H54 (cell line): ENCODE results near the gene IREB2.

Experiments
- DNase-seq: peaks from one replicate; pipeline ENCODE4 v3.0.0; 2011; ENCODE audit warnings: low spot score, mixed read lengths; ENCODE audit not compliant: insufficient read length
- FAIRE-seq: peaks from 3 replicates; lab custom pipeline; 2011; peaks lifted over from hg19 to GRCh38; lab: Jason Lieb, UNC
- POLR2A ChIP-seq: IDR thresholded peaks from 2 replicates; pipeline ENCODE4 v1.6.1; 2011; ENCODE audit warnings: low read depth, mild to moderate bottlenecking, low read length

The IREB2 gene

DNA sequence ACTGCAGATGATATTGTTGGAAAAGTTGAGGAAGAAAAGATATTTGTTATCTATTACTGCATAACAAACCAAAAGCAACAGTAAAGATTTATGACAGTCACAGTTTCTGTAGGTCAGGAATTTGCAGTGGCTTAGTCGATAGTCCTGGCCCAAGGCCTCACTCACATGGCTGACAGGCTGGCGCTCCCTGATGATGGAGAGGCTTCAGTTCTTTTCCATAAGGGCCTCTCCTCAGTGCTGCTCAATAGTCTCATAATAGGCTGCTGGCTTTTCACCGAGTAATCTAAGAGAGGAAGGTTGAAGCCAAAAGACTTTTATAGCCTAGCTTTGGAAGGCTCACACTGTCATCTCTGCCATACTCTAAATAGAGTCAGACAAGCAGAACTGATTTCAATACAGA lies 17.7 kb downstream of the IREB2 start:
- DNase-seq (no peak), FAIRE-seq (no peak)
- no peak for TF ChIP-seq POLR2A

DNA sequence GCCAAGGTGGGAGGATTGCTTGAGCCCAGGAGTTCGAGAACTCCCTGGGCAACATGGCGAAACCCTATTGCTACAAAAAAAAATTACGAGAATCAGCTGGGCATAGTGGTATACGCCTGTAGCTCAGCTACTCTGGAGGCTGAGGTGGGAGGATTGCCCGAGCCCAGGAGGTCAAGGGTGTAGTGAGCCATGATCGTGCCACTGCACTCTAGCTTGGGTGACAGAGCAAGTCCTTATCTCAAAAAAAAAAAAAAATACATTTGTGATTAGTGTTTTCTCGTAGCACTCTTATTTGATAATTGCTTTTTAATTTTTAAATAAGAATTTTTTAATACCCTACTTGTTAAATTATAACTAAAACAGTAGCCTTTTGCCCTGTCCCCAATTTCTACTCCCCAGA lies 18.4 kb downstream of the IREB2 start:
- no peak for TF ChIP-seq POLR2A
- DNase-seq (no peak), FAIRE-seq (no peak)

DNA sequence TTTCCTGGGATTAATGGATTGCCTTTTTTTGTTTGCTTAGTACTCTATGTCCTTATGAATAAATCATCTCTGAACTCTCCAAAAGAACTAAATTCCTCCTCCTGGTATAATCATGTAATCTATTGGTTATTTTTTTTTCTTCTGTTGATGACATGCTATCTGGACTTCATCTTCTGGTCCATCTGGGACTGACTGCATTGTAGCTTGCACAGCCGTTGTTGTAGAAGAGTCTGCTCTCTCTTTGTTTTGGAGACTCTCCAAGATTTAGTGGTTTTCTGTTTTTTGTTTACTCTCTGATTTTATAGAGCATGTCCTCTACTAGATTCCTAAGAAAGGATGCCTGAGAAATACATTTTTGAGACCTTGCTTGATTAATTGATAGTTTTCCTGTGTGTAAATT lies 19.1 kb downstream of the IREB2 start:
- peak; percentile 74 for FAIRE-seq
- no peak for TF ChIP-seq POLR2A

DNA sequence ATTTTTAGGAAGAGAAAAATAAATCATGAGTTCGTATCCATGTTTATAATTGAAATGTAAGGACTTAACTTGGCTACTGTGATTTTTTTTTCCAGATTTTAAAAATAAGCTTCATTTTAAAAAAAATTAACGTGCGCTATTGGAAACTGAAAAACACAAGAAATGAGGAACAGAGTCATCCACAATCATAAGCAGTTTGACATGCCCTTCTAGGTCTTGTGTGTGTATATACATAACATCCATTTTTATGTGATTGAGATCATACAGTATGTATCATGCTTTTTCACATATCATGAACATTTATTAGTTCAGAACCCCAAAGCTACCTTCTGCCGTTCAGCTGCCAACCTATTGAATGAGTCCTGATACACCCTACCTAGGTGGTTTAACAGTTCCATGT lies 22.7 kb downstream of the IREB2 start:
- DNase-seq: no peak
- FAIRE-seq: no peak
- no peak for TF ChIP-seq POLR2A

More for the DNA sequence above, 19.1 kb downstream of the IREB2 start:
- no peak for DNase-seq

DNA sequence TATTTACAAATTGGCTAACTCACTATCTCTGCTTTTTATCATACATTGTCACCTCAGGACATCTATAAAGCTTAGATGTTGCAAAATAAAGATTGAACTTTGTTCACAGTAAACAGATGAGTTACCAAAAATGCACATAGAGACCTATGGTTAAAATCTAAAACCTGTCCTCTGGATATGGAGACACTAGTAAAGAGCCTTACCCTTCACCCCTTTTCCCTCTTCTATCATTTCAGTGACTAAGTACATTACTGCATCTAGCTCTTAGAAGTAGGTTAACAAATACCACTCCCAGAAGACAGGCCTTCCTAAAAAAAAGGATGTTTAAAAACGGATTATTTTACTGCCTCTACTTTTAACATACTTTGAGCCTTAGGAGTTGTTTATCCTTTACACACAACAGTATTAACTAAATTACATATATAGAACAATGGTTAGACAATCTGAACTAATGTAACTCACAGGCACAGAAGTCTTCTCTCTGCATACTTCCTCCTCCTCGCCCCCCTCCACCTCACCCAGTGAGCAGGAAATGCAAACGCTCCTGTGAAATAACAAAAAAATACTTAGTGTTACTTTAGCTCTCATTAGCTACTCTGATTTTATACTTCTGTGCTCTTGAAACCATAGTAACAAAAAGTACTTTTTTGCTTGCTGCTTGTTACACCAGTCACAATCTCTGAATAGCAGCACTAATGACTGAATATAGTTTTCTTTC lies 23.3 kb downstream of the IREB2 start:
- TF ChIP-seq POLR2A: no peak
- FAIRE-seq (no peak), DNase-seq (no peak)

DNA sequence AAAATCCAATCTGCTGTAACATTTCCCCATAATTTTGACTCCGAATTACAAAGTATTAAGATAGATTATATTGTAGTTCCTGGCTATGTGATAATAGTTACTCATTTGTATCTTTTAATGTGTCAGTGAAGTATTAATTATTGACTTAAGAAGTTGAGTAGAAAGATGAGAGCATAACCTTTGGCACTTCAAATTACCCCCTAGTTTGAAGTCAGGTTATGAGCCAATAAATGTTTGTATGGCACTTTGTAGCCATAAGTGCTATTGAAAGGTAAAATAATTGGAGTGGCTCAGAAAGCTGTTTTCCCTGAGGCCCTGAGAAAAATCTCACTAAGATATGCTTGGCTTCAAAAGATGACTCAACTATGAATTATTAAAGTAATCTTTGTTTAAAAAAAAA lies 31.0 kb downstream of the IREB2 start:
- no peak for TF ChIP-seq POLR2A
- FAIRE-seq: no peak
- DNase-seq: no peak

DNA sequence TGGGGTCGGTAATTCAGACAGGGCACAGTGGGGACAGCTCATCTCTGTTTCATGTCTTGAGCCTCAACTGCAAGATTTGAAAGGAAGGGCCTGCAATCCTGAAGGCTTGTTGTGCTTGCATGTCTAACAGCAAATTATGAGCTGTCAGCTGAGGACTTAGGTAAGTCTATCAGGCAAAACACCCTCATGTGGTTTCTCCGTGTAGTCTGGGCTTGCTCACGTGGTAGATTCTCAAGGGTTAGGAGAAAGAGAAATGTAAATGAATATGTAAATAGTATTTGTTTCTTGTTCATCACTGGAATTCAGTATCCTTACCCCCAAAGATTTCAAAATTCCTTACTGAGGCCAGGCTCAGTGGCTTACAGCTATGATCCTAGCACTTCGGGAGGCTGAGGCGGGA lies 39.3 kb downstream of the IREB2 start:
- DNase-seq (no peak), FAIRE-seq (no peak)
- TF ChIP-seq POLR2A: no peak

DNA sequence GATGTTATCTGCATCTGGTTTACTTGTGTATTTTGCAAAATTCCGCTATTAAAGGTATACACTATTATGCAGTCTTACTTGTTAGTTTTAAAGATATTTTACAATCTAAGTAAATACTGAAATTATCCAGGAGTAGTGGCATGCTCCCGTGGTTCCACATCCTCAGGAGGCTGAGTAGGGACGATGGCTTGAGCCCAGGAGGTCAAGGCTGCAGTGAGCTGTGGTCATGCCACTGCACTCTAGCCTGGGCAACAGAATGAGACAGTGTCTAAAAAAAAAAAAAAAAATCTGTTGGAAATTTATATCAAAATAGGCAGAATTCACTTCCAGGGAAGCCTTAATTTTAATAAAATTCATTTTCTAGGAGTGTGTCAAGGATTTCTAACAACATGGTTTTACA lies 41.6 kb downstream of the IREB2 start:
- TF ChIP-seq POLR2A: no peak
- DNase-seq (no peak), FAIRE-seq (no peak)

DNA sequence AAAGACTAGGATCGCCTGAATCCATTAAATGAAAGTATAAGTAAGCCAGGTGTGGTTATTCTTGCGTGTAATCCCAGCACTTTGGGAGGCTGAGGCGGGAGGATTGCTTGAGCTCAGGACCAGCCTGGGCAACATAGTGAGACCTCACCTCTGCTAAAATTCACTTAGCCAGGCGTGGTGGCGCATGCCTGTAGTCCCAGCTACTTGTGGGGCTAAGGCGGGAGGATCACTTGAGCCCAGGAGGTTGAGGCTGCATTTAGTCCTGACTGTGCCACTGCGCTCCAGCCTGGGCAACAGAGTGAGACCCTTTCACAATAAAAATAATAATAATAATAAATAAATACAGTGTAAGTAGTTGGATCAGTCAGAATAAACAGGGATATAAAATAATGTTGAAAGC lies 43.9 kb downstream of the IREB2 start:
- DNase-seq (no peak), FAIRE-seq (no peak)
- no peak for TF ChIP-seq POLR2A

DNA sequence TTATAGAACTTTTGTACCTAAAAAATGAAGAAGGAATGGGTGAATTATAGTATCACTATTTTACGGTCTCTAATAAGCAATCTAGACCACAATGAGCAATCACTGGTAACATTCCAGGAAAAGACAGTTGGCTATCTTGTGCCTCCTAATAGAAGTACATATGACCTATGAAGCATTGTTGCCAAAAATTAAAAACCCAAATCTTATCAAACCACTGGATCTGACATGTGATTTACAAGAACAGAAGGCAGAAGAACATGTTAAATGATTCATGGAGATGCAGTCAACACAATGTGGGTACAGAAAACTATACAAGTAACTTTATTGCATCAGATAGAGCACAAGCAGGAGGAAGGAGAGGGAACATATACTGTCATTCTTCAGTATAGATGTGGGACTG lies 54.9 kb downstream of the IREB2 start:
- no peak for TF ChIP-seq POLR2A
- no peak for DNase-seq
- no peak for FAIRE-seq

DNA sequence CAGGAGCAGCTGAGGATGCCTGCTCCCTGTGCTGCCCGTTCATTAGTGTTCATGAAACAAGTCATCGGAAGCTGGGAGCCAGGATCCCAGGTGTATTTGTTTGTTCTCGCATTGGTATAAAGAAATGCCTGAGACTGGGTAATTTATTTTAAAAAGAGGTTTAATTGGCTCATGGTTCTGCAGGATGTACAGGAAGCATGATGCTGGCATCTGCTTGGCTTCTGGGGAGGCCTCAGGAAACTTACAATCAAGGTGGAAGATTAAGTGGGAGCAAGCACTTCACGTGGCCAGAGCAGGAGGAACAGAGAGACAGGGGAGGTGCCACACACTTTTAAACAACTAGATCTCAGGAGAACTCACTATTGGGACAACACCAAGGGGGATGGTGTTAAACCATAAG lies 63.8 kb downstream of the IREB2 start:
- no peak for TF ChIP-seq POLR2A
- FAIRE-seq (no peak), DNase-seq (no peak)

DNA sequence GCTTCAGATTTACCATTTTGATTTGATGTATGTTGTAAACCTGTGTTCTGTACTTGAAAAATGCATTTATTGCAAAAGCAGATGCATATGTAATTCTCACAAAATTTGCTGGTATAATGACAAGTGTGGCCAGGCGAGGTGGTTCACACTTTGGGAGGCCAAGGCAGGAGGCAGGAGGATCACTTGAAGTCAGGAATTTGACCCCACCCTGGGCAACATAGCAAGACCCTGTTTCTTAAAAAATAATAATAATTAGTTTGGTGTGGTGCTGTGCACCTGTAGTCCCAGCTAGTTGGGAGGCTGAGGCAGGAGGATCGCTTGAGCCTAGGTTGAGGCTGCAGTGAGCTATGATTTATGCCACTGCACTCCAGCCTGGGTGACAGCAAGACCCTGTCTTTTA lies 64.6 kb downstream of the IREB2 start:
- no peak for DNase-seq
- FAIRE-seq: no peak
- TF ChIP-seq POLR2A: no peak

DNA sequence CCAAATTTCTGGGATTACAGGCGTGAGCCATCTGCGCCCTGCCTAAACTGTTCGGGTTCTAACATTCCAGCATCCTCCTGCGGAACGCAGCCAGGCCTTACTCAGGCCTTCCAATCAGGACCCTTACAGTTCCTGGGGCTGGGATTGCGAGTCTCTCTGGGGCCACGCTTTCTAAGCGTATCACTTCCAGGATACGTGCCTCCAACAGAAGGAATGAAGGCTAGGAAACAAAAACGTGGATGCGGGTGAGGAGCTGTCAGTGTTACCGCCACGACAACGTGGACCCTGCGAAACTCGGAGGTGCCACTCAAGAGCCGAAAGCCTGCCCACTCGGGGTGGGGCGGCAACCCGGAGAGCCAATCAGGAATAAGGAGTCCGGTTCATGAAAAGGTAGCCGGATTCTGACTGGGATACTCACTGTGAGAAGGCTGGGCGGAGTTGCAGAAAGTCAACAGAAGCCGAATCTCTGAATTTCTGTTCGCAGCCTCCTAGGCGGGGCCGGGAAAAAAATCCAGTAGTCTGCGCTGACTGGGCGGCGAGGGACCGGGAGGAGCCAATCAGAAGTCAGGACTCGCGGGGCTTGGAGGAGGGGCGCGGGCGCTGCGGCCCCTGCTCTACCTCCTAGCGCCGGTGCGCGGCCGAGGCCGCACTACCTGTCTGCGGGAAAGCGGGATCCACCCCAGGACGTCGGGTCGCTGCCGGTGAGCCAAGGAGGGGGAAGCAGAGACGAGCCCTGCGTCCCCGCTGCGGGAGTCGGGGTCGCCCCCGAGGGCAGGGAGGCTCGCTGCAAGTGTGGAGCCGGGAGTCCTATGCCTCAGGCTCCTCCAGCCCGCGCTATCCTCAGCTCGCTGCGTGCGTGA lies 69.2 kb downstream of the IREB2 start, which contains the start of gene HYKK:
Gene HYKK, plus strand, starts transcription at position 607 of the 860 bp plus-strand sequence. CDS start 5,512 bp downstream, outside the sequence.
- FAIRE-seq: peak; percentile 62

DNA sequence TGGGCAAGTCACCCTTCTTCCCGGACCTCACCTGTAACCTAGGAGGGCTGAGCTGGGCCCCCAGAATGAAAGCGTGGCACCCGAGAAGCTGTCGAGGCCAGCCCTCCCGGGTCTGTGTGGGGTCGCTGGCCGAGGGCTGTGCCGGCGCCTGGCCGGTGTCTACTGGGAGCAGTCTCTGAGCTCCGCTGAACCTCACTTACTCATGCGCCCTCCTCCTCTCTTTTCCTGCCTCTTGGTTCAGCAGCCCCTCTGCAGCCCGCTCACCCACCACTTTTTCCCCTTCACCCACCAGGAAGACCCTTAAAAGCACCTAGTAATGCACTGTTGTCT lies 69.8 kb downstream of the IREB2 start:
- no peak for TF ChIP-seq POLR2A
- no peak for DNase-seq
- no peak for FAIRE-seq

More for the DNA sequence above, 69.2 kb downstream of the IREB2 start, which contains the start of gene HYKK:
- peak; percentile 61 for TF ChIP-seq POLR2A
- DNase-seq: peak; percentile 82
